GM18505 (cell line): ENCODE measurements around the gene SLC25A24.
"Not testable (repeated sequence)": the region's sequence is repeated elsewhere in the genome, so short reads cannot be mapped to it uniquely, and the experiment has no call there.

ENCODE experiments used
- ATAC-seq: cut with Tn5 transposase; IDR thresholded peaks from one replicate; pipeline ENCODE4 v1.9.1; 2021; ENCODE audit not compliant: unreplicated experiment
- POLR2A ChIP-seq: IDR thresholded peaks from 4 replicates; pipeline ENCODE4 v1.6.1; 2011; ENCODE audit warnings: borderline replicate concordance; ENCODE audit not compliant: insufficient read depth, insufficient read length; ENCODE audit errors: extremely low read depth

The SLC25A24 gene

DNA sequence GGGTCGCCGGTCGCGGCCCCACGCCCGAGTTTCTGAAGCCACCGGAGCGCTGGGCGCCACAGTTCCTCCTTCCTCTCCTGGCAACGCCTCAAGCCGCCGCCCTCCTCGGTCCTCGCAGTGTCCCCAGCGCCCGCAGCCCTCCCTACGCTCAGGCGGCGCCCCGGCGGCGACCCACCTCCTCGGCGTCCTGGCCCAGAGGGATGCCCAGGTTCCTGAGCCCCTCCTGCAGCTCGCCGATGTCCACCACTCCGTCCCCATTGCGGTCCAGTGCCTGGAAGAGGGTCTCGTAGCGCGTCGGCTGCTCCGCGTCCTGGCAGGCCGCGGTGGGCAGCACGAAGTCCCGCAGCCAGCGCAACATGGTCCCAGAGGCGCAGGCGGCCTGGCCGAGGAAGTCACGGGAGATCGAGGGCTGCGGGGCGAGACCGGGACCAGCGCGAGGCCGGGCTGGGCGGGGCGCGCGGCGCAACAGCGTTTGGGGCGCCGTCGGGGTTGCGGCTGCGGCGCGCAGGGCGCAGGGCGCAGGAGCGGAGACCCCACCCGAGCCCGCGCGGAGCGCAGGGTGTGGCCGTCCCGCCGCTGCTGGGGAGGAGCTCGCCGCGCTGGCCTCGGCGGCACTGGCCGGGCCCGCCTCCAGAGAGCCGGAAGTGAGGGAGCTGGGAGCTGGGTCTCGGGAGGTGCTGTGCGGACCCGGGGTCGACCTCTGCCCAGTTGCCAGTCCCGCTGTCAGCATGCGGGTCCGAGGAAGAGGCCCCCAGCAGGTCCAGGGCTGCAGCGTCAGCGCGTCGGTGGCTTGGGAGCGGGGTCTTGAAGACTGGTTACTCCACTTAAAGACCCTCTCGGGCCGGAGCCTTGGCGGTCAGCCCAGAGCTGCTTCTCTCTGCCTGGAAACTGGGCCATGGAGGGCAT, at the start of gene SLC25A24:
Gene SLC25A24, minus strand, starts transcription at position 563 of the 906 bp plus-strand sequence. Its CDS starts 205 bp downstream, at position 358.
- peak; percentile 84 for ATAC-seq
- TF ChIP-seq POLR2A = no peak

DNA sequence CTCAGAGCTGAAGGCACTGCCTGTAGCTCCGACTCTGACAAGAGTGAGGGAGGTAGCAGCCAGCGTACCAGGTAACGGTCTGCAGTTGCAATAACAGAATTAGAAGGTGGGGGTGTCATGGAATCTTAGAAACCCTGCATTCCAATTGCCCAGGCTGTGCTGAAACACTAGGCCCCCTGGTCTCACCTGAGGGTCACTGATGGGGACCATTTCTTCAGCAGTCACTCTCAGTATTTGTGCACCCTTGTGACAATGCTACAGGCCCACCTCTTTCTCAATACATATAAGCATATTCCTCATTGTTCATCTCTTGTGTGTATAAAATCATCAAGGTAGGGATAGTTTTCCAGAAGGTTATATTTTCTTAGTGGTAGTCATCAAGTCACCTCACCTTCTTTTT, 43.8 kb upstream of the SLC25A24 start, which contains the start of gene NBPF4:
Gene NBPF4, minus strand, starts transcription at position 101 of the 400 bp plus-strand sequence. CDS start 315 bp downstream, outside the sequence.
- not testable (repeated sequence) for ATAC-seq

DNA sequence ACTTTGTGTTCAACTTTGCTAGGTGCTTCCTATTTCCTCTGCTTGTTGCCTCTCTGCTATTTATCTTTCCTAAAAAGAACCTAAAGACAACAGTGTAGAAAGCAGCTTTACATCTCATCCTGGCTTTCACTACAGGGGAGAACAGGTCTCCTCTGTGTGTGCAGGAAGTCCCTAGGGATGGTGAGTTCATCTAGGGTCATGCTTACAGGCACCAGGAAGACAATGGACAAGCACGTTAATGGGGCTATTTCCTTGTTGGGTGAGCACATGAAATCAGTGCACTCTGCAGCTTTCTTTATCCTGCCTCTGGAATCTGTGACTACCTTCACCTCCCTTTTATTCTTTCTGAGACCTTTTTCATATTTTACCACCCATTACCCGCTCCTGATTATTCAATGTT, 39.3 kb upstream of the SLC25A24 start:
- not testable (repeated sequence) for ATAC-seq

DNA sequence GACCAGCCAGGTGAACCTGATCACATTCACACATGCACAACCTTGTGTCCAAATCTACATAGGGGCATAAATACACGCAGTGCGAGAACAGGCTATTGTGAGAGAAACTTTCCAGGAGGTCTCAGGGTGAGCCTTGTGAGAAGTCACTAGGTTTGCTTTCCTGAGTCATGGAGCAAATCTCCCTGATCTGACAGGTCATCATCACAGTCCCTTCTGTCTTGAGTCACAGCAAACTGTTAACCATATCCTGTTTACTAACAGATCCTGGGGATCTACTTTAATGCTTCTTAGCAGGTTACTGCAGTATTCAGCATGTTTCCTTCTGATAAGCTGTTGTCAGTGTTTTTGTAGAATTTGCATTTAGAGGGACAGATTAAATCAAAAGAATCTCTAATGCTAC, 35.2 kb upstream of the SLC25A24 start:
- ATAC-seq = not testable (repeated sequence)

DNA sequence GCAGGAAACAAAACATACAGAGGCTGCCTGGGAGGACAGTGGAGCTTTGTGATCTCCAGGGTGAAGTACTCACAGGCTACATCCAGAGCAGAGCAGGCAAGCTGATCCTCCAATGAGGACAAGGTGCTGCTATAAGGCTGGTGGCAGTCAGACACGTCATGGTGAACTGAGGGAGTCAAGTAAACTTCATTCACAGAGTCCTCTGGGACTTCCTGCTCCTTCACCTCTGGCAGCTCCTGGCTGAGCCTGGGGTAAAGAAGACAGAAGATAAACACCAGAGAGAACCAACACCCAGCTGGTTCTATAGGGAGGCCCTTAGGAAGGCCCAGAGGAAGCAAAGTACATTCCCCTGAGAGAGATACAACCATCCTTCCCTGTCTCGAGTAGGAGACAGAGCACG, 32.0 kb upstream of the SLC25A24 start:
- not testable (repeated sequence) for ATAC-seq

DNA sequence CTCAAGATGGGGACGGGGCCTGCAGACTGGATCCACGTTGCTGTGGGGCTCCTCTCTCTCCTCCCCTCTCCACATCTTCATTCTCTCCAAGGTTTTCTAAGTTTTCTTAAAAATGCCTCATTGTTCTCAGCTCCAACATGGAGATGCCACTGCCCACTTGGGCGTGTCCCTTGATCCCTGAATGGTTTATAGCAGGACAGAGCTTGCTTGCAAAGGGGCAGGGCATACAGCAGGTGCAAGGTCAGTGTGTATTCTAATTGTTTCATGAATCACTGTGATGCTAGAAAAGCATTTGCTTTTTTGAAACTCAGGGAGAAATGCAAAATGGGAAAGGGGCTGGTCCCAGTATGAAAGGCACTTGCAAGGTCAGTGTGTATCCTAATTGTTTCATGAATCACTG, 29.8 kb upstream of the SLC25A24 start:
- ATAC-seq = not testable (repeated sequence)

DNA sequence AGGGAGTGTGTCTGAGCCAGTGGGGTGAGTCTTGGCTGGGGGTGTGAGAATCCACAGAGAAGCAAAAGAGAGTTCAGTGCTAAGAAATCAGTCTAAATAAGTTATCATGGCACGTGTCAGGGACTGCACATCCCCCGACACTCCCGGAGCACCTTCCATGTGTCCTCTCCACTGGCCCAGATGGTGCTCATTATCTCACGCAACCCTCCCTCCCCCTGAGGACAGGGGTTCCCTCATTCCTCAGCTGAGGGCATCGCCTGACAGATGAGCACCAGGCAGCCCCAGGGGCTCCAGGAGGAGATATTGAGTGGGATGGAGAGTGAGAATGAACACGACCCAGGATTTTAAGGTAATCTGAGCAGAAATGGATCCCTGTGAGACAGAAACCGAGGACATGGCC, 27.6 kb upstream of the SLC25A24 start:
- not testable (repeated sequence) for ATAC-seq

DNA sequence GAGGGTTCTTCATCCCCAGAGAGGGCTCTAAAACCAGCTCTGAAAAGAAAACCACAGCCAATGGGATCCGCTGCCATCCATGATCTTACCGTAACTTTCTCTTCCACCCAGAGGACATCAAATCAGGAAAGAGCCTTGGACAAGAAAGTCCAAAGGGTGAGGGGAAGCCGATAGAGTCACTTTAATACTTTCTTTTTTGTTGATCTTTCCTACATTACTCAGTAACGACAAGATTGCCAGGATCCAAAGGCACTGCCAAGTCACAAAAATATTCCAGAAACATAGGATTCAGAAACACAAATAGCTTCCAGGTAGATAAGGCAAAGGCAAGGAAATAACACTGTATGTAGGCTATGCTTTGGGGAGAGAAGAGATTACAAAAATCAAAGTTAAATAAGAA, 26.7 kb upstream of the SLC25A24 start:
- ATAC-seq = not testable (repeated sequence)

DNA sequence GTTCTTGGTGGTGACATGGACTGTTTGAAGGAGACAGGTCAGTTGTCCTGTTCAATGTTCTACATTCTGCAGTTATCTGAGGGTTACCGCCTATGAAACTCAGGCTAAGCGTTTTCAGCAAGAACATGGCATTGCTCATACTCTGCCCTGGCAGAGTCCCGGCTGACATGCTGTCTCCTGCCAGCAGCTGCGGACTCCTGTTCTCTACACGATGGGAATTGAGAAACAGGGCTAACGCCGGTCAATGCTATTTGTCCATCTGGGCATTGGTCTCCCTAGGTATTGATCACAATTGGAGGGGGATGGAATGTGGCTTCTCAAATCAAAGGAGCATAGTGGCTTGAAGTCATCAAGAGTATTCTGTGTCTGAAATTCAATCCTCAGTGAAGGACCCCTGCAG, 23.1 kb upstream of the SLC25A24 start:
- ATAC-seq = not testable (repeated sequence)

DNA sequence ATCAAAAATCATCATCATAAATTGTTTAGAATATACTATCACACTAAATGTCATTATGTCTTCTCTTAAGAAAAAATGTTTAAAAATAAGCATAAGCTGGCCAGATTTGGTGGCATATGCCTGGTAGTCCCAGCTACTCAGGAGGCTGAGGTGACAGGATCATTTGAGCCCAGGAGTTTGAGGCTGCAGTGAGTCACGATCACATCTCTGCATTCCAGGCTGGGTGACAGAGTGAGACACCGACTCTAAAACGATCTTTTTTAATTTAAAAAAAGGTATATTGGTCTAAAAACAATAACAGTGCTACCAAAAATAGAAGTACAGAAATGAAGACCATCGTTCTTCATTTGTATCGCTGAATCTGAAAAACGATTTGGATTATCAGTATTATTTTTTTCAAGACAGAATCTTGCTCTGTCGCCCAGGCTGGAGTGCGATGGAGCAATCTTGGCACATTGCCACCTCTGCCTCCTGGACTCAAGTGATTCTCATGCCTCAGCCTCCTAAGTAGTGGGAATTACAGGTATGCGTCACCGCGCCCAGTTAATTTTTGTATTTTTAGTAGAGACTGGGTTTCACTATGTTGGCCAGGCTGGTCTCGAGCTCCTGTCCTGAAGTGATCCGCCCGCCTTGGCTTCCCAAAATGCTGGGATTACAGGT, 17.5 kb upstream of the SLC25A24 start:
- ATAC-seq = not testable (repeated sequence)

DNA sequence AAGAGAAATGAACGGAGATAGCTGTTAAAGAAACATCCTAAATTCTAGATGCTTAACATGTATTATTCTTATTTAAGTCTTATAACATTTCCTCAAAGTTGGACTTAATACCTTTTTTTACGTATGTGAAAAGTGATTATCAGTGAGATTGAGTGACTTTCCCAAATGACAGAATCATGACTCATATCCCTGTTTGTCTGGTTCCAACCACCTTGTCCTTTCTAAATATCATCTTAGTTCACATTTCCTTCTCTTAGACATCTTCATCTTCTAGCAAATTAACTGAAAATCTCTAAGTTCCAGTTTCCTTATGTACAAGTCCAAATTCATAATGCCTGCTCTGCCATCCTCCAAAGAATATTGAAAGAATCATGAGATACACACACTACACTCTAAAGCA, 16.9 kb upstream of the SLC25A24 start:
- not testable (repeated sequence) for ATAC-seq

DNA sequence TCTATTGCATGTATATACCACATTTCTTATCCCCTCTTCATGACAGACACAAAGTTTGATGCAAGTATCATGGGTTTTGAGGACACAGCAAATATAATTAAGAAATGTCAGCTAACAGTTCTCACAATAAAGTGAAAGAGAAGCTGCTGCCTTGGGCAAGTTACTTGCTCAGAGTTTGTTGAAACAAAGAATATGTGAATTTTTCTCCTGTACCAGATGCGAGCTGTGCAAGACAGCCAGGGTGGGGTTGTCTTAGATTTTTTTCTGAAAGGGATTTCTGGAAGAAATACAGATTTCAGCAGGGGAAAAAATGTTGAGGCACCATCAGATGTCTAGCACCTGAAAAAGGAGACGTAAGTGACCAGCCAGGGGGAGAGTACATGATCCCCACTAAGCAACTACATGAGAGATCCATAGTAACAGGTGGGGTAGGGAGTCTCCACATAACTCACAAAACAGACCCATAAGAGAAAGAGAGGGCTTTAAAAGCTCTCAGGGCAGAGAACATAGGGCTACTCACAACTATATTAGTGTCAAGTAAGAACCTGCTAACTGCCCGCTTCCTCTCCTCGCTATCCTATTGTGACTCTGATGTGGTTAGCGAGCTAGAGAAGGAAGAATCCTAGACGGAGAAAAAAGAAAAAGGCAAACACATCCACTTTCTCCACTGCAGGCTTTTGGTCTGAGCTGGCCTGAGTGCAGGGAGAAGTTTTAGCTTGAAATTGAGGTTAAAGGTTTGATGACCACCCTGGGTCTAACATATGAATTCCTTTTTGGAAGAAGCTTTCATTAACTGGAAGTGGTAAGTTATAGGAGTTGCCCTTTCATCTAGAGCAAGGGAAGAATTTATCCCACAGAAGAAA, 16.1 kb upstream of the SLC25A24 start:
- ATAC-seq = not testable (repeated sequence)

DNA sequence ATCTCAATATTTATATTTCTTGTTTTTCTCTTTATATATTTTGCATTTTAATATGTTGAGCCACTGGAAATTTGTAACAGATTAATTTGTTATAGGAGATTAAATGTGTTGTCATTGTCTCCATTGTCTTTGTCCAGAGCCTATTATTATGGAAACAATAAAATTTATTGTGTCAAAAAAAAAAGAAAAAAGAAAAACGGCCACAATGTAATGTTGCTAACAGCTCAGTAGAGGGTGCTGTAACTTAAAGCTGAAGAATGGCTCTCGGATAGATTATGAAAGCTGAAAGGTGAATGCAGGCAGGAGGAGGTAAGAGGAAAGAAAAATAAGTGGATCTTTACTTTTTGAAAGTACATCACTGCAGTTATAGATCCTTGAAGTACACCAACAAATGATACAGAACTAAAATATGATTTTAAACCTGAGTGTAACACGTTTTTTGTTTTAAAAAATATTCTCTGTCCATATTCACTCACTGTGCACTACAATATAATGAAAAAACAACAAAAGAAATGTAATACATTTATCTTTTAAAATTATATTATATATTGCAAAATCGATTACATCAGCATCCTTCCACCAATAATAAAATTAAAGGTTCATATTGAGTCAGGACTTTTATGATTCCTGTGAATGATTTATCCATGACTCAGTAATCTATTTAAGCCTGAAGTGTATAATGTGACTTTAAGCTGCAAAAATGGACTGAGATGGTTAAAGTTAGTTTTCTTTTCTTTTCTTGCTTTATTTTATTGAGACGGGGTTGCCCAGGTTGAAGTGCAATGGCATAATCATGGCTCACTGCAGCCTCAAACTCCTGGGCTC, 14.7 kb upstream of the SLC25A24 start:
- peak; percentile 68 for ATAC-seq

DNA sequence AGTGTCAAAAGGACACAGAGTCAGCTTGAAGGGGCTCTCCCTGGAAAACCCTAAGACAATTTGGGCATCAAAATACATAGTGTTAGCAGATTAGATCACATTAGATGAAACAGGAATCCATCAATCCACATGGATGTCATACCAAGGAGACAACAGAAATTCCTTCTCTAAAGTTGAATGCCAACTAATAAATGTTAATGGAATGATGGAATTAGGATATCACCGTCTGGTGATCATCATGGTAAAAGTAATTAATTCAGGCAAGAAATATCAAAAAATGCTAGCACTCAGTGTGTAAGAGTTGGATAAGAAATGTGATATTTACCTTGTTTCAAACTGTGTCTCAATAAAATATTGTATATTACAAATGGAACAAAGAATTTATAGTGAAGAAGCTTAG, 10.9 kb upstream of the SLC25A24 start:
- TF ChIP-seq POLR2A = no peak
- no peak for ATAC-seq
